Activated CD4-positive, alpha-beta T cell treated with anti-CD3 and anti-CD28 coated beads for 36 hours (primary cell): Measurements from ENCODE around the gene KRTAP2-3. TPM values are rescaled to one million over a fixed set of nuclear protein-coding genes. Genes with fewer than 3 reads are reported as not detected.

Source experiments
- ATAC-seq: fragments of 200-7000 bp; cut with Tn5 transposase; one replicate; pipeline ENCODE4 v1.10.0; 2021; ENCODE audit warnings: mild to moderate bottlenecking, moderate library complexity
- CTCF ChIA-PET: fragments of 350-600 bp; sonication (Branson Sonifier 250); formaldehyde crosslinking; loops from one replicate; lab custom pipeline; 2021; ENCODE audit warnings: antibody characterized with exemption; lab: Charles Lee
- POLR2A ChIA-PET: fragments of 350-600 bp; sonication (Branson Sonifier 250); formaldehyde crosslinking; loops from one replicate; lab custom pipeline; 2021; ENCODE audit warnings: antibody characterized with exemption, inconsistent platforms; lab: Charles Lee
- DNase-seq: peaks from one replicate; pipeline ENCODE4 v3.0.0-alpha.2; 2020
- H3K27ac Mint-ChIP-seq: one replicate; pipeline ENCODE4 v1.8.0; 2021; ENCODE audit warnings: mixed read lengths
- H3K27me3 Mint-ChIP-seq: one replicate; pipeline ENCODE4 v1.8.0; 2021; ENCODE audit warnings: mixed read lengths
- H3K36me3 Mint-ChIP-seq: one replicate; pipeline ENCODE4 v1.8.0; 2021; ENCODE audit warnings: low read depth, mixed read lengths
- H3K4me1 Mint-ChIP-seq: one replicate; pipeline ENCODE4 v1.8.0; 2021; ENCODE audit warnings: mixed read lengths
- H3K4me3 Mint-ChIP-seq: one replicate; pipeline ENCODE4 v1.8.0; 2021; ENCODE audit warnings: mild to moderate bottlenecking, moderate library complexity, mixed read lengths
- H3K9me3 Mint-ChIP-seq: one replicate; pipeline ENCODE4 v1.8.0; 2021; ENCODE audit warnings: low read depth, mixed read lengths
- intact Hi-C, 2 experiments: fragments of 100-400 bp; cut with DNase I in 1 of 2; cut with micrococcal nuclease in 1 of 2; formaldehyde crosslinking; loops; one replicate each; pipeline versions ENCODE4 v1.14.2 to v1.15.1; 2022 to 2024; cut with DNase I, micrococcal nuclease
- total RNA-seq, 2 experiments: library from RNA; stranded (reverse); gene quantifications; one replicate each; pipeline ENCODE4 v1.2.3, GENCODE V29; 2021

Gene KRTAP2-3
- total RNA-seq, 2 experiments from 2014 or later, result not detected

DNA sequence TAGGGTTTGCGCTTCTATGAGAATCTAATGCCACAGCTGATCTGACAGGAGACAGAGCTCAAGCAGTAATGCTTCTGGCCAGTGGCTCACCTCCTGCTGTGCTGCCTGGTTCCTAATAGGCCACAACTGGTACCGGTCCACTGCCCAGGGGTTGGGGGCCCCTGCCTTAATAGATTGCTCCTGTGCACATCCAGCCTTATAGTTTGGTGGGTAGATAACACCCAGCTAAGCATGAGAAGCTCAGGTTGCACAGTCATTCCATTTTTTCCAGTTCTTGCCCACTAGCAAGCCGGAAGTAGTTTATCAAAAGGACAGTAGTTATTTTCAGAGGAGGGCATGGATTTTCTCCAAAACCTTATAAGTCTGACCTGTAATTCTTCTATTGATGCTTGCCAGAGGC is 40.5 kb downstream of the KRTAP2-3 start:
- no peaks in the 10 kb centered on the region for H3K4me1 Mint-ChIP-seq
- H3K9me3 Mint-ChIP-seq, result peaks cover 4% of the 10 kb centered on the region
- no peak overlapping the region for H3K27ac Mint-ChIP-seq
- no peak for ATAC-seq
- ChIA-PET POLR2A (no interaction called here), CTCF (no interaction called here)
- no peaks in the 10 kb centered on the region for H3K36me3 Mint-ChIP-seq
- H3K4me3 Mint-ChIP-seq, result no peak overlapping the region
- intact Hi-C loops, result no loop called here
- DNase-seq, result no peak
- peaks cover 4% of the 10 kb centered on the region for H3K27me3 Mint-ChIP-seq

GRCh38 chr17:41018541-41018940 is 41.4 kb downstream of the KRTAP2-3 start:
- Mint-ChIP-seq H3K9me3 (peaks cover 4% of the 10 kb centered on the region), H3K4me1 (no peaks in the 10 kb centered on the region), H3K27ac (no peak overlapping the region), H3K4me3 (no peak overlapping the region), H3K27me3 (peaks cover 4% of the 10 kb centered on the region), H3K36me3 (no peaks in the 10 kb centered on the region)
- ChIA-PET POLR2A (no interaction called here), CTCF (interaction anchor here (1.2 kb wide), 1 partner anchor 10 kb away, joined by 7 read pairs; no protein-coding TSS in a partner anchor)
- intact Hi-C loops, result no loop called here
- ATAC-seq (no peak), DNase-seq (no peak)

DNA sequence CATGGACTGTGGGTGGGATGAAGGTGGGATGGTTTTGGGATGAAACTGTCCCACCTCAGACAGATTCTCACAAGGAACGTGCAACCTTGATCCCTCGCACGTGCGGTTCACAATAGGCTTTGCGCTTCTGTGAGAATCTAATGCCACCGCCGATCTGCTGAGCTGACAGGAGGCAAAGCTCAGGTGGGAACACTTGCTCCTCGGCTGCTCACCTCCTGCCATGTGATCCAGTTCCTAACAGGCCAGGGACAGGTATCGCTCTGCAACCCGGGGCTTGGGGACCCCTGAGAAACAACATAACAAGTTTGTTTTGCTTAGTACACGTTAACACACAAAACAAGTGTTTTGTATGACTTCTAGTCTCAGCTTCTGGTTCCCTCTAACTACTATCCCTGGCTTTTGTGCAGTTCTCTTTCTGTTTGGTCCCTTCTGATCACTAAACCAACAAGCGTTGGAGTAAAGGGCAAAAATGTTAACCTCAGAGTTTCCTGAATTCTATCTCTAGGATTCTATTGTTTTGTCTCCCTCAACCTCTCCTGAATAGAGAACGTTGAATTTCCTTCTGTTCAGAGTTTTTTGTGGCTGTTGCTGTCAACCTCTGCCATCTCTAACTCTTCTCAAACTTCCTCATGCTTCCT is 43.2 kb downstream of the KRTAP2-3 start:
- DNase-seq, result no peak
- POLR2A ChIA-PET, result no interaction called here
- CTCF ChIA-PET, result no interaction called here

DNA sequence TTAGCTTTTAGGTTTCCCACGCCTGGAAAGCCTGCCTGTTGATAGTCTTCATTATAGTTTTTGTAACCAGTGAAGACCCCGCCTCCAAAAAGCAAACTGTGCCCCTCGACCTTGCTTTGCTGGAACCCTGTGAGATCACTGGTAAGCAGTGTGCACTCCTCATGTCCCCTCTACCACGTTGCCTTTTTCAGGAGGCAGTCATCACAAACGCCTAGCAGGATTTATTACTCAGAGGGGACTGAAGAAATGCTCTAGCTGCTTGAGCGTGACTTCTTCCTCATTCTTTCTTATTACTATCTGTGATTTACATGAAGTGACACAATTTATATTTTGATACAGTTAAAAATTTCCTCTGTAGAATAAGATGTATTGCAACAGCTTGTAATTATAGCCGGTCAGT is 44.5 kb downstream of the KRTAP2-3 start:
- H3K27ac Mint-ChIP-seq, result no peak overlapping the region
- peaks cover 2% of the 10 kb centered on the region for H3K27me3 Mint-ChIP-seq
- DNase-seq (no peak), ATAC-seq (no peak)
- POLR2A ChIA-PET, result no interaction called here
- no peaks in the 10 kb centered on the region for H3K9me3 Mint-ChIP-seq
- CTCF ChIA-PET, result interaction anchor here (0.6 to 1.8 kb wide), 2 partner anchors 8 to 134 kb away, joined by 3 to 6 read pairs; partner anchors contain the start of gene KRTAP4-5
- intact Hi-C loops, result no loop called here
- no peaks in the 10 kb centered on the region for H3K4me1 Mint-ChIP-seq
- H3K4me3 Mint-ChIP-seq, result no peak overlapping the region
- no peaks in the 10 kb centered on the region for H3K36me3 Mint-ChIP-seq

More for the DNA sequence above, 43.2 kb downstream of the KRTAP2-3 start:
- no peaks in the 10 kb centered on the region for H3K4me1 Mint-ChIP-seq
- H3K27ac Mint-ChIP-seq, result no peak overlapping the region
- no peaks in the 10 kb centered on the region for H3K36me3 Mint-ChIP-seq
- H3K27me3 Mint-ChIP-seq, result peaks cover 4% of the 10 kb centered on the region
- H3K9me3 Mint-ChIP-seq, result peaks cover 4% of the 10 kb centered on the region
- intact Hi-C loops, result no loop called here
- ATAC-seq, result no peak
- no peak overlapping the region for H3K4me3 Mint-ChIP-seq

DNA sequence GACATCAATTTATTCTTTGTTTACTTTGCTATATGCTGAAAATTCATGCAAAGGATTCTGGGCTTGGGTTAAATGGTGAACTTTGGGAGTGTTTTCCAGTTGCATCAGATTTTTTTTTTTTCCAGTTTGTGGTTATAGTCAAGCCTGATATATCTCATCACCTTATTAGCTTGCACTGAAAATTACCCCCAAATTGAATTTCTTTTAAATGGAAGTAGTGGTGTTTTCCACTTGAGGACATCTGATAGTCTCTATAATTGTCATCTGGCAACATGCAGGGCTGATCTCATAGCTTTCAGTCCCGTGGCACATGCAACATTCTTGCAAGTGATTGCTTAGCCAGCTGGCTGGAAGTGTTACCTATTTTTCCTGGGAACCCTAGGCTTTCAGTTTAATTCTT is 46.3 kb downstream of the KRTAP2-3 start:
- Mint-ChIP-seq H3K36me3 (no peaks in the 10 kb centered on the region), H3K4me3 (no peak overlapping the region), H3K4me1 (no peaks in the 10 kb centered on the region), H3K9me3 (no peaks in the 10 kb centered on the region), H3K27ac (no peak overlapping the region), H3K27me3 (peaks cover 2% of the 10 kb centered on the region)
- no peak for DNase-seq
- no peak for ATAC-seq
- CTCF ChIA-PET, result interaction anchor here (1.2 kb wide), 1 partner anchor 15 kb away, joined by 5 read pairs; no protein-coding TSS in a partner anchor
- intact Hi-C loops, result no loop called here
- POLR2A ChIA-PET, result no interaction called here

- Mint-ChIP-seq H3K4me1 (no peaks in the 10 kb centered on the region), H3K27ac (no peak overlapping the region), H3K36me3 (no peaks in the 10 kb centered on the region), H3K27me3 (peaks cover 2% of the 10 kb centered on the region), H3K9me3 (no peaks in the 10 kb centered on the region), H3K4me3 (no peak overlapping the region)
- DNase-seq (no peak), ATAC-seq (no peak)
- intact Hi-C loops, result no loop called here
- POLR2A ChIA-PET, result no interaction called here
- CTCF ChIA-PET, result no interaction called here
Observed at GRCh38 chr17:41013181-41013580, 46.7 kb downstream of the KRTAP2-3 start.

GRCh38 chr17:41012326-41013120 is 47.4 kb downstream of the KRTAP2-3 start:
- Mint-ChIP-seq H3K27me3 (peaks cover 2% of the 10 kb centered on the region), H3K36me3 (no peaks in the 10 kb centered on the region), H3K4me1 (no peaks in the 10 kb centered on the region), H3K27ac (no peak overlapping the region), H3K9me3 (no peaks in the 10 kb centered on the region), H3K4me3 (no peak overlapping the region)
- DNase-seq (no peak), ATAC-seq (no peak)
- intact Hi-C loops, result no loop called here
- CTCF ChIA-PET, result no interaction called here
- POLR2A ChIA-PET, result no interaction called here

DNA sequence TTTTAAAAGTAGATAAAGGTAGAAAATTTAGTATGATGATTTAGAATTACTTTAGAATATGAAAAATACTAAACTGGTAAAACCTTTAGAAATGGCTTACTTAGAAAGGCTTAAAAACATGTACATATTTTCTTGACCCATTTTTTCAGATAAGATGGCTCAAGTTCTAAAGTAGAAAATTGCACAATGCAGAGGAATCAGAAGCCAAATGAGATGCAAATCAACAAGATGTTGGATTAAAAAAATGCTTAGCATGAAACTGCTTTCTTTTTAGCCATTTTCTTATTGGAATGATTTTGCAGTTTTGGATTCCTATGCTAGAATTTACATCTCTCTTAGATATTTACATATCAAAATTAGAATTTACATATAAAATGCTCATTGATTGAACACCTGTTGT is 49.5 kb downstream of the KRTAP2-3 start:
- Mint-ChIP-seq H3K4me1 (no peaks in the 10 kb centered on the region), H3K27ac (no peak overlapping the region), H3K9me3 (no peaks in the 10 kb centered on the region), H3K27me3 (peaks cover 2% of the 10 kb centered on the region), H3K4me3 (no peak overlapping the region), H3K36me3 (no peaks in the 10 kb centered on the region)
- intact Hi-C loops, result no loop called here
- DNase-seq (no peak), ATAC-seq (no peak)
- POLR2A ChIA-PET, result no interaction called here
- CTCF ChIA-PET, result interaction anchor here (0.6 kb wide), 1 partner anchor 20 kb away, joined by 4 read pairs; the partner anchor contains the start of gene KRTAP1-4

DNA sequence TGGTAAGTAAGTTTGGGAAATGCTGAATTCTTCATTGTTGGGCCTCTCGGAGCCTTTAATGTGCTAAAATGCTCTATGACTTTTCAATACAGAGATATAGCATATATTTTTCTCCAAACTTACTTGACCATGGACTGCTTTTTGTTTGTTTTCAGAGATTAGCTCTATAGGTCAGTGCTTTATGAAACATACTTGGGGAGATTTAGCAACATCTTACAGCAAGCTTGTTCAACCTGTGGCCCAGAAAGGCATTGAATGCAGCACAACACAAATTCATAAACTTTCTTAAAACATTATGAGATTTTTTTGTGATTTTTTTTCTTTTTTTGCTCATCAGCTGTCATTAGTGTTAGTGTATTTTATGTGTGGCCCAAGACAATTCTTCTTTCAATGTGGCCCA is 50.0 kb downstream of the KRTAP2-3 start:
- no peak overlapping the region for H3K4me3 Mint-ChIP-seq
- H3K36me3 Mint-ChIP-seq, result no peaks in the 10 kb centered on the region
- H3K4me1 Mint-ChIP-seq, result no peaks in the 10 kb centered on the region
- no peak overlapping the region for H3K27ac Mint-ChIP-seq
- intact Hi-C loops, result no loop called here
- POLR2A ChIA-PET, result no interaction called here
- ATAC-seq (no peak), DNase-seq (no peak)
- H3K9me3 Mint-ChIP-seq, result no peaks in the 10 kb centered on the region
- peaks cover 2% of the 10 kb centered on the region for H3K27me3 Mint-ChIP-seq
- CTCF ChIA-PET, result interaction anchor here (0.6 kb wide), 1 partner anchor 20 kb away, joined by 4 read pairs; the partner anchor contains the start of gene KRTAP1-4

GRCh38 chr17:41009301-41009760 is 50.6 kb downstream of the KRTAP2-3 start:
- ChIA-PET POLR2A (no interaction called here), CTCF (no interaction called here)
- Mint-ChIP-seq H3K27ac (no peak overlapping the region), H3K27me3 (no peaks in the 10 kb centered on the region), H3K4me1 (no peaks in the 10 kb centered on the region), H3K4me3 (no peak overlapping the region), H3K9me3 (no peaks in the 10 kb centered on the region), H3K36me3 (no peaks in the 10 kb centered on the region)
- no peak for ATAC-seq
- intact Hi-C loops, result no loop called here
- no peak for DNase-seq
